SK-N-MC (cell line): ENCODE data around the gene BMP6.

ENCODE experiments used
- EZH2 ChIP-seq: fragments of 200-600 bp; sonication (generic); IDR thresholded peaks from one replicate; pipeline ENCODE4 v1.6.1; 2017; ENCODE audit warnings: antibody characterized with exemption
- FOXP2 ChIP-seq: optimal IDR thresholded peaks from 2 replicates; pipeline ENCODE3; 2011; ENCODE audit warnings: mild to moderate bottlenecking, moderate library complexity; ENCODE audit not compliant: insufficient read depth; ENCODE audit errors: extremely low read length, control extremely low read depth
- POLR2AphosphoS5 ChIP-seq: IDR thresholded peaks from 2 replicates; pipeline ENCODE4 v1.6.1; 2012; ENCODE audit warnings: mild to moderate bottlenecking, low read depth, low read length, borderline replicate concordance

DNA sequence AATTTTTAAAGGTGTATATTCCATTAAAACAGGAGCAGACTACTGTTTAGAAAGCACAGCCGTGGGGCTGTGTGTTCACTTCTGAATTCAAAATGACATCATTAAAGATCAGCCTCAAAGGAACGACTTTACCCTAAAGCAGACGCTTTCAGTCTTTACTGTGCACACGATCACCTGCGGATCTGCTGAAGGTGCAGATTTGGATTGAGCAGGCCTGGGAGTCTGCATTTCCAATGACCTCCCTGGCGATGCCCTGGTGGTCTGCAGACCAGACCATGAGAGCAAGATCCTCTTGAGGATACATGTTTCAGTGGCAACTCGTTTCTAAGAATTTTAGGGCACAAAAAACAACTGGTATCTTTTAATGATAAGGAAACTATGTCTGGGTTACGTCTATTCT is 157.5 kb downstream of the BMP6 start:
- TF ChIP-seq EZH2 (no peak), POLR2AphosphoS5 (no peak), FOXP2 (no peak)
